Nephron progenitor cell (in vitro differentiated cells): ENCODE measurements around the gene SSNA1.

ENCODE experiments used
- DNase-seq: peaks from one replicate; pipeline ENCODE4 v3.0.0; 2021
- H3K27ac Mint-ChIP-seq: 2 replicates; pipeline ENCODE4 v1.8.0; 2021; ENCODE audit warnings: mild to moderate bottlenecking, moderate library complexity, mixed read lengths
- H3K27me3 Mint-ChIP-seq: 2 replicates; pipeline ENCODE4 v1.8.0; 2021; ENCODE audit warnings: mild to moderate bottlenecking, low read depth, mixed read lengths; ENCODE audit not compliant: poor library complexity
- H3K36me3 Mint-ChIP-seq: 2 replicates; pipeline ENCODE4 v1.8.0; 2021; ENCODE audit warnings: low read depth, mixed read lengths
- H3K4me1 Mint-ChIP-seq: 2 replicates; pipeline ENCODE4 v1.8.0; 2021; ENCODE audit warnings: mixed read lengths
- H3K4me3 Mint-ChIP-seq: 2 replicates; pipeline ENCODE4 v1.8.0; 2021; ENCODE audit warnings: mild to moderate bottlenecking, moderate library complexity, mixed read lengths
- H3K9me3 Mint-ChIP-seq: 2 replicates; pipeline ENCODE4 v1.8.0; 2021; ENCODE audit warnings: mild to moderate bottlenecking, moderate library complexity, mixed read lengths
- CTCF ChIP-seq: fragments of 200-600 bp; sonication (generic); IDR thresholded peaks from 2 replicates; pipeline ENCODE4 v1.5.0; 2021; ENCODE audit warnings: antibody characterized with exemption

The SSNA1 gene

GRCh38 chr9:137150617-137151457 is 37.6 kb upstream of the SSNA1 start:
- Mint-ChIP-seq H3K27ac (no peak overlapping the region), H3K36me3 (no peaks in the 10 kb centered on the region), H3K4me3 (no peak overlapping the region), H3K4me1 (no peaks in the 10 kb centered on the region), H3K27me3 (peaks cover 57% of the 10 kb centered on the region), H3K9me3 (peaks cover 18% of the 10 kb centered on the region)
- no peak for TF ChIP-seq CTCF
- DNase-seq: peak; percentile 50

- H3K27ac Mint-ChIP-seq: no peak overlapping the region
- no peak overlapping the region for H3K4me3 Mint-ChIP-seq
- H3K4me1 Mint-ChIP-seq: no peaks in the 10 kb centered on the region
- no peak for TF ChIP-seq CTCF
- no peaks in the 10 kb centered on the region for H3K36me3 Mint-ChIP-seq
- DNase-seq: no peak
- H3K27me3 Mint-ChIP-seq: peaks cover 62% of the 10 kb centered on the region
- H3K9me3 Mint-ChIP-seq: peaks cover 18% of the 10 kb centered on the region
Measured at GRCh38 chr9:137152844-137153405, 35.6 kb upstream of the SSNA1 start.

- H3K4me1 Mint-ChIP-seq: no peaks in the 10 kb centered on the region
- no peak overlapping the region for H3K27ac Mint-ChIP-seq
- H3K27me3 Mint-ChIP-seq: peaks cover 75% of the 10 kb centered on the region
- H3K36me3 Mint-ChIP-seq: no peaks in the 10 kb centered on the region
- H3K9me3 Mint-ChIP-seq: peaks cover 6% of the 10 kb centered on the region
- no peak overlapping the region for H3K4me3 Mint-ChIP-seq
- TF ChIP-seq CTCF: no peak
- DNase-seq: peak; percentile 67
Measured at GRCh38 chr9:137156567-137157375, 31.7 kb upstream of the SSNA1 start.

- no peak overlapping the region for H3K4me3 Mint-ChIP-seq
- H3K27me3 Mint-ChIP-seq: peaks cover 85% of the 10 kb centered on the region
- no peaks in the 10 kb centered on the region for H3K4me1 Mint-ChIP-seq
- H3K9me3 Mint-ChIP-seq: no peaks in the 10 kb centered on the region
- no peak overlapping the region for H3K27ac Mint-ChIP-seq
- DNase-seq: no peak
- H3K36me3 Mint-ChIP-seq: no peaks in the 10 kb centered on the region
- TF ChIP-seq CTCF: no peak
Measured at GRCh38 chr9:137157618-137158415, 30.7 kb upstream of the SSNA1 start.

- Mint-ChIP-seq H3K4me3 (no peak overlapping the region), H3K36me3 (no peaks in the 10 kb centered on the region), H3K27ac (no peak overlapping the region), H3K9me3 (no peaks in the 10 kb centered on the region), H3K4me1 (no peaks in the 10 kb centered on the region), H3K27me3 (peaks cover 94% of the 10 kb centered on the region)
- no peak for DNase-seq
- no peak for TF ChIP-seq CTCF
Measured at GRCh38 chr9:137158625-137159024, 29.9 kb upstream of the SSNA1 start.
